SK-N-SH treated with all-trans-retinoic acid at 6 μM for 48 hours (cell line): ENCODE measurements around the gene GPHN.
"Not testable (repeated sequence)": the region's sequence is repeated elsewhere in the genome, so short reads cannot be mapped to it uniquely, and the experiment has no call there.

Source experiments
- ISL1 ChIP-seq: fragments of 250-450 bp; sonication (Bioruptor Pico); IDR thresholded peaks from 2 replicates; pipeline ENCODE4 v2.1.2; 2022; ENCODE audit warnings: mild to moderate bottlenecking, moderate library complexity
- ZNF565 ChIP-seq: fragments of 450-650 bp; formaldehyde crosslinking; conservative IDR thresholded peaks from 2 replicates; pipeline ENCODE4 v1.5.0; 2020; ENCODE audit warnings: low read depth, mild to moderate bottlenecking, moderate library complexity
- TF ChIP-seq, protein P1 (sequence below): fragments of 250-450 bp; sonication (Bioruptor Pico); IDR thresholded peaks from 2 replicates; pipeline ENCODE4 v1.5.1; 2021; ENCODE audit warnings: mild to moderate bottlenecking, moderate library complexity
- TF ChIP-seq, protein P2 (sequence below): fragments of 250-450 bp; sonication (Bioruptor Pico); IDR thresholded peaks from 2 replicates; pipeline ENCODE4 v1.8.0; 2020; ENCODE audit warnings: mild to moderate bottlenecking, moderate library complexity, borderline replicate concordance

DNA sequence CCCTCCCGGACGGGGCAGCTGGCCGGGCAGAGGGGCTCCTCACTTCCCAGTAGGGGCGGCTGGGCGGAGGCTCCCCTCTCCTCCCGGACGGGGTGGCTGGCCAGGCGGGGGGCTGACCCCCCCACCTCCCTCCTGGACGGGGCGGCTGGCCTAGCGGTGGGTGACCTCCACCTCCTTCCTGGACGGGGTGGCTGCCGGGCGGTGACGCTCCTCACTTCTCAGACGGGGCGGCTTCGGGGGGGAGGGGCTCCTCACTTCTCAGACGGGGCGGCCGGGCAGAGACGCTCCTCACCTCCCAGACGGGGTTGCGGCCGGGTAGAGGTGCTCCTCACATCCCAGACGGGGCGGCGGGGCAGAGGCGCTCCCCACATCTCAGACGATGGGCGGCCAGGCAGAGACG is 37.8 kb downstream of the GPHN start:
- not testable (repeated sequence) for TF ChIP-seq ZNF565, ISL1 (CRISPR knock-in tag)
- TF ChIP-seq, protein P1, sequence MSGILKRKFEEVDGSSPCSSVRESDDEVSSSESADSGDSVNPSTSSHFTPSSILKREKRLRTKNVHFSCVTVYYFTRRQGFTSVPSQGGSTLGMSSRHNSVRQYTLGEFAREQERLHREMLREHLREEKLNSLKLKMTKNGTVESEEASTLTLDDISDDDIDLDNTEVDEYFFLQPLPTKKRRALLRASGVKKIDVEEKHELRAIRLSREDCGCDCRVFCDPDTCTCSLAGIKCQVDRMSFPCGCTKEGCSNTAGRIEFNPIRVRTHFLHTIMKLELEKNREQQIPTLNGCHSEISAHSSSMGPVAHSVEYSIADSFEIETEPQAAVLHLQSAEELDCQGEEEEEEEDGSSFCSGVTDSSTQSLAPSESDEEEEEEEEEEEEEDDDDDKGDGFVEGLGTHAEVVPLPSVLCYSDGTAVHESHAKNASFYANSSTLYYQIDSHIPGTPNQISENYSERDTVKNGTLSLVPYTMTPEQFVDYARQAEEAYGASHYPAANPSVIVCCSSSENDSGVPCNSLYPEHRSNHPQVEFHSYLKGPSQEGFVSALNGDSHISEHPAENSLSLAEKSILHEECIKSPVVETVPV (CRISPR knock-in tag), result not testable (repeated sequence)
- TF ChIP-seq, protein P2, sequence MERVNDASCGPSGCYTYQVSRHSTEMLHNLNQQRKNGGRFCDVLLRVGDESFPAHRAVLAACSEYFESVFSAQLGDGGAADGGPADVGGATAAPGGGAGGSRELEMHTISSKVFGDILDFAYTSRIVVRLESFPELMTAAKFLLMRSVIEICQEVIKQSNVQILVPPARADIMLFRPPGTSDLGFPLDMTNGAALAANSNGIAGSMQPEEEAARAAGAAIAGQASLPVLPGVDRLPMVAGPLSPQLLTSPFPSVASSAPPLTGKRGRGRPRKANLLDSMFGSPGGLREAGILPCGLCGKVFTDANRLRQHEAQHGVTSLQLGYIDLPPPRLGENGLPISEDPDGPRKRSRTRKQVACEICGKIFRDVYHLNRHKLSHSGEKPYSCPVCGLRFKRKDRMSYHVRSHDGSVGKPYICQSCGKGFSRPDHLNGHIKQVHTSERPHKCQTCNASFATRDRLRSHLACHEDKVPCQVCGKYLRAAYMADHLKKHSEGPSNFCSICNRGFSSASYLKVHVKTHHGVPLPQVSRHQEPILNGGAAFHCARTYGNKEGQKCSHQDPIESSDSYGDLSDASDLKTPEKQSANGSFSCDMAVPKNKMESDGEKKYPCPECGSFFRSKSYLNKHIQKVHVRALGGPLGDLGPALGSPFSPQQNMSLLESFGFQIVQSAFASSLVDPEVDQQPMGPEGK (CRISPR knock-in tag), result not testable (repeated sequence)
